Left lung (tissue), 10 donors: ENCODE data around the gene SLC38A9. TPM values are rescaled to one million over a fixed set of nuclear protein-coding genes. Genes with fewer than 3 reads are reported as not detected.
A peak's percentile ranks its signal among the peaks of the same experiment; 100 is the strongest.

Experiments
- ATAC-seq: fragments of 200-7000 bp; cut with Tn5 transposase; one replicate; pipeline ENCODE4 v1.9.1; 2020; ENCODE audit warnings: moderate library complexity
- DNase-seq, 4 donors: peaks; one replicate each; pipeline ENCODE4 v3.0.0-alpha.2; 2013 to 2020
- H3K27ac ChIP-seq, 2 donors: fragments of 200-600 bp; sonication (generic) in 1 of 2; one replicate each; pipeline versions ENCODE4 v1.5.0 to v1.8.0; 2020 to 2021
- H3K27me3 ChIP-seq, 2 donors: fragments of 200-600 bp; sonication (generic) in 1 of 2; one replicate each; pipeline versions ENCODE4 v1.5.0 to v1.8.0; 2020 to 2021
- H3K36me3 ChIP-seq, 2 donors: fragments of 200-600 bp; sonication (generic) in 1 of 2; one replicate each; pipeline versions ENCODE4 v1.5.0 to v1.8.0; 2020 to 2021
- H3K4me1 ChIP-seq, 2 donors: fragments of 200-600 bp; one replicate each; pipeline ENCODE4 v1.8.0; 2021
- H3K4me3 ChIP-seq, 2 donors: fragments of 200-600 bp; sonication (generic) in 1 of 2; one replicate each; pipeline versions ENCODE4 v1.5.0 to v1.8.0; 2020 to 2021; ENCODE audit warnings: mild to moderate bottlenecking in 1 of 2
- H3K9me3 ChIP-seq, 2 donors: fragments of 200-600 bp; sonication (generic) in 1 of 2; one replicate each; pipeline versions ENCODE4 v1.5.0 to v1.8.0; 2020 to 2021
- intact Hi-C, 2 donors: fragments of 100-400 bp; cut with DNase I; formaldehyde crosslinking; loops; one replicate each; pipeline versions ENCODE4 v1.11.2 to v1.14.2; 2022
- polyA plus RNA-seq, 6 donors: library from polyadenylated mRNA; unstranded; fragments of 120-200 nt; gene quantifications; one replicate each; pipeline ENCODE4 v1.2.1, GENCODE V29; 2013; ENCODE audit not compliant: insufficient read length in 6 of 6
- total RNA-seq, 2 donors: library from RNA; stranded (reverse); fragmentation: NEBNext Ultra II Directional; extraction: Animal tissue kit (Norgen Biotek cat#: 25700); gene quantifications; one replicate each; pipeline ENCODE4 v1.2.1, GENCODE V29; 2021
- TF ChIP-seq, protein P1 (sequence below), 2 donors: fragments of 200-600 bp; sonication (generic) in 1 of 2; IDR thresholded peaks; one replicate each; pipeline versions ENCODE4 v1.5.0 to v1.8.0; 2021; ENCODE audit warnings: antibody characterized with exemption in 2 of 2
- donor health status: DM: no; HTN: yes; CAD: no.
- donor health status: DM: no; HTN: no; CAD: no.

The SLC38A9 gene
- total and polyA plus RNA-seq, 8 donors, result 21.4 to 34.7 (median 30.2) TPM

DNA sequence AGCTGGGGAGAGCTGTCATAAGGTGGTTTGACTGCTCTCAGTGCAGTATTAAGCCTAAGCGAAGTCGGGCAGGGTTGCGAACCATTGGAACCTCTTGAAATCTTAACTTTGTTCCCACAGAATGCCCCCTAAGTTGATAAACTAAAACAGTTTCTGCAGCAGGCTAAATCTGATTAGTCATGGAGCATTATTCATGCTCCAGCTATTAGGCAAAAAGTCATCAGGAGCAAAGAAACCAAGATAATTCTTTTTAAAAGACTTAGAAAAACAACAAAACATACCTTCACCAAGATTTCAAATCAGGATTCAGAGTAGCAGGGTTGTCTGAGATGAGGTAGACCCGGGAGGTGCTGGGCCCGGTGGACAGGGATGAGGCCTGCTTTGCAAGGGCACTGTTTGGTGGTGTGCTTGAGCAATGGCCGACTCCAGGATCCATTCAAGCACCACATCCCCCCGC is 107.5 kb downstream of the SLC38A9 start:
- no peak for ATAC-seq

DNA sequence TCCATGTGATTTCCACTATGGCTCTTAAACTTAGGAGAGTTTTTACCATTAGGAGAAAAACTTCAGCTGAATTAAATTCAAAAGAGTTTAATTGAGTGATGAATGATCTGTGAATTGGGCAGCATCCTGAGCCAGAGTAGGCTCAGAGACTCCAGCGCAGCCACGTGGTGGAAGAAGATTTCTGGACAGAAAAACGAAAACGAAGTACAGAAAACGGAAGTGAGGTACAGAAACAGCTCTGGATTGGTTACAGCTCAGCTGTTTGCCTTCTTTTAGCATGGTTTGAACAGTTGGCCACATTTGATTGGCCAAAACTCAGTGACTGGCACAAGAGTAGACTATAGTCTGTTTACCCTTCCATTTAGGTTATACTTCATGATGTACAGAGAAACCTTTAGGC is 108.2 kb downstream of the SLC38A9 start:
- Histone ChIP-seq H3K27me3 (no peaks in the 10 kb centered on the region), H3K4me3 (no peak overlapping the region), H3K4me1 (peaks cover 21 to 25% of the 10 kb centered on the region in 2 donors), H3K9me3 (no peaks in the 10 kb centered on the region), H3K36me3 (no peaks in the 10 kb centered on the region), H3K27ac (peak overlapping the region; percentile 9 to 53)
- DNase-seq (no peak), ATAC-seq (no peak)
- TF ChIP-seq, protein P1, sequence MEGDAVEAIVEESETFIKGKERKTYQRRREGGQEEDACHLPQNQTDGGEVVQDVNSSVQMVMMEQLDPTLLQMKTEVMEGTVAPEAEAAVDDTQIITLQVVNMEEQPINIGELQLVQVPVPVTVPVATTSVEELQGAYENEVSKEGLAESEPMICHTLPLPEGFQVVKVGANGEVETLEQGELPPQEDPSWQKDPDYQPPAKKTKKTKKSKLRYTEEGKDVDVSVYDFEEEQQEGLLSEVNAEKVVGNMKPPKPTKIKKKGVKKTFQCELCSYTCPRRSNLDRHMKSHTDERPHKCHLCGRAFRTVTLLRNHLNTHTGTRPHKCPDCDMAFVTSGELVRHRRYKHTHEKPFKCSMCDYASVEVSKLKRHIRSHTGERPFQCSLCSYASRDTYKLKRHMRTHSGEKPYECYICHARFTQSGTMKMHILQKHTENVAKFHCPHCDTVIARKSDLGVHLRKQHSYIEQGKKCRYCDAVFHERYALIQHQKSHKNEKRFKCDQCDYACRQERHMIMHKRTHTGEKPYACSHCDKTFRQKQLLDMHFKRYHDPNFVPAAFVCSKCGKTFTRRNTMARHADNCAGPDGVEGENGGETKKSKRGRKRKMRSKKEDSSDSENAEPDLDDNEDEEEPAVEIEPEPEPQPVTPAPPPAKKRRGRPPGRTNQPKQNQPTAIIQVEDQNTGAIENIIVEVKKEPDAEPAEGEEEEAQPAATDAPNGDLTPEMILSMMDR (IDR thresholded peaks at IDR 0.05), result no peak
- intact Hi-C loops, result no loop called here

More for the DNA sequence above, 107.5 kb downstream of the SLC38A9 start:
- Histone ChIP-seq H3K4me1 (peaks cover 20 to 25% of the 10 kb centered on the region in 2 donors), H3K27ac (peak overlapping the region; percentile 9 to 53), H3K4me3 (no peak overlapping the region), H3K9me3 (no peaks in the 10 kb centered on the region), H3K36me3 (no peaks in the 10 kb centered on the region), H3K27me3 (no peaks in the 10 kb centered on the region)
- intact Hi-C loops, result no loop called here
- no peak for DNase-seq
- TF ChIP-seq, protein P1 (IDR thresholded peaks at IDR 0.05), result no peak

DNA sequence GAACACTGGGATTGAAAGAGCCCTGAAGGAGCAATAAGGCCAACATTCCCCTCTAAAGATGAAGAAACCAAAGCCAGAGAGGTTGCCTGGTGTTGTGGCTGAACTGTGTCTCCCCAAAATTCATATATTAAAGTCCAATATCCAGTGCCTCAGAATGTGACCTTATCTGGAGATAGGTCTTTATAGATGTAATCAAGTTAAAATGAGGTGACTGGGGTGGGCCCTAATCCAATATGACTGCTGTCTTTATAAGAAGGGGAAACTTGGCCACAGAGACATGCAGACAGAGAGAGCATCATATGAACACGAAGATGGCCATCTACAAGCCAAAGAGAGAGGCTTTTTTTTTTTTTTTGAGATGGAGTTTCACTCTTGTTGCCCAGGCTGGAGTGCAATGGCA is 110.5 kb downstream of the SLC38A9 start:
- no peaks in the 10 kb centered on the region for H3K36me3 ChIP-seq
- H3K4me1 ChIP-seq, result peaks cover 29 to 38% of the 10 kb centered on the region in 2 donors
- peak overlapping the region; percentile 82 to 87 for H3K27ac ChIP-seq
- intact Hi-C loops, result no loop called here
- H3K27me3 ChIP-seq, result no peaks in the 10 kb centered on the region
- DNase-seq (peak in 1 of 4 donors; percentile 47), ATAC-seq (no peak)
- TF ChIP-seq, protein P1 (IDR thresholded peaks at IDR 0.05), result no peak
- H3K4me3 ChIP-seq, result no peak overlapping the region
- no peaks in the 10 kb centered on the region for H3K9me3 ChIP-seq

DNA sequence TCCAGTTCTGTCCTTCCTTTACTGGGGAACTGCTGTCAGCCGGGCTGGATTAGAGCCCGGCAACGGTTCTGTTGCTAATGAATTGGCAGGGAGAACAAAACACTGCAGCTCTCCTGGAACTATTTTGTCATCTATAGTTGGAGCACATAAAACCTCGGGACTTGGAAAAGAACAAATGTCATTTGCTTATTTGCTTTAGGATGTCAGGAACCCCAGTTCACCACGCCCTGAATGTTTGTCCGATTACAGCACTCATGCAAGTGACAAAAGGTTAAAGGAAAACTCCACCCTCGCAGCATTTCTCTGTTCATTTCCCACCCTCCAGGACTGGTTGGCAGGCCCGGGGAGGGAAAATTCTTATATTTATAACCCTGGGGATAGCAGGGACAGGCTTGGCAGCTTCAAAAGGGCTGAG is 110.9 kb downstream of the SLC38A9 start:
- H3K27ac ChIP-seq, result peak overlapping the region; percentile 82 to 87
- no peaks in the 10 kb centered on the region for H3K27me3 ChIP-seq
- TF ChIP-seq, protein P1 (IDR thresholded peaks at IDR 0.05), result no peak
- H3K9me3 ChIP-seq, result no peaks in the 10 kb centered on the region
- no peaks in the 10 kb centered on the region for H3K36me3 ChIP-seq
- peaks cover 30 to 38% of the 10 kb centered on the region in 2 donors for H3K4me1 ChIP-seq
- peak in 3 of 4 donors; percentile 69 to 86 (median 78) for DNase-seq
- intact Hi-C loops, result no loop called here
- peak; percentile 78 for ATAC-seq
- H3K4me3 ChIP-seq, result no peak overlapping the region

DNA sequence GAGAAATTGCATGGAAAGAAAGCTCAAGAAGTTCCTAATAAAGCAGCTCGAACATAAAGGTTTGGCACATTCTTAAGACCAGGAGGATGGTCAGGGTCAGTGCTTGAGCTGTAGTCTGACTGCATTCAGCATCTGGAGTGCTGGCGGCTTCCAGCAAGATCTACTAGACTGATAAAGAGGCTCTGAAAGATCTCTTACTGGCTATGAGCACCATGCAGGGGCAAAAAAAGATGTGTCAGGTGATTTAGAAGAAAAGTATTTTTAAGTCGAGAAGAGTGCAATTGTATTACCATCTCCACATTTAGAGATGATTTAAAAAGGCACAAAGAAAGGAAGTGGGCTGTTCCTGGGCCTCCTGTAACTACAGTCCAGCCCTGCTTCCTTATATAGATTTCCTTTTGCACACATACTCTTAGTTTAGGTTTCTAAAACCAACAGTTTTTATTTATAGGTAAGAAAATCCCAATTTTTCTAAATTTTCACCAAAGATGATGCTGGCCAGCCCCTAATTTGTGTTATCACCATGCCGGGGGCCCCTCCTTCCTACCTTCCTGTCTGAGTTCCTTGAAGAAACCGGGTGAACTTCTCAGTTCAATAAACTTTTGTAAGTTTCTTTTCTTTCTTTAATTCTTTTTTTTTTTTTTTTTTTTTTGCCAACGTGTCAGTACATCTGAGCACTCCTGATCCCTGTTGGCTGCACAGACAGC is 111.5 kb downstream of the SLC38A9 start:
- DNase-seq (no peak), ATAC-seq (peak; percentile 51)
- TF ChIP-seq, protein P1 (IDR thresholded peaks at IDR 0.05), result no peak

More for the DNA sequence above, 111.5 kb downstream of the SLC38A9 start:
- H3K27me3 ChIP-seq, result no peaks in the 10 kb centered on the region
- peak overlapping the region; percentile 82 to 87 for H3K27ac ChIP-seq
- H3K4me1 ChIP-seq, result peaks cover 30 to 38% of the 10 kb centered on the region in 2 donors
- no peak overlapping the region for H3K4me3 ChIP-seq
- intact Hi-C loops, result no loop called here
- no peaks in the 10 kb centered on the region for H3K9me3 ChIP-seq
- no peaks in the 10 kb centered on the region for H3K36me3 ChIP-seq
